ENCODE data around the gene DTNA.

GRCh38 chr18:34837769-34838272, 127.7 kb downstream of the DTNA start:
- TF ChIP-seq POLR2AphosphoS5 (IDR thresholded peaks at IDR 0.05; ENCODE audit: low read depth, low read length) (no peak), REST (IDR thresholded peaks at IDR 0.05; ENCODE audit: insufficient read depth in 1 of 2, low read depth in 2 of 2, low read length in 1 of 2) (no peak), TCF7L2 (IDR thresholded peaks at IDR 0.05; ENCODE audit: low read depth, low read length) (no peak), SIN3A (IDR thresholded peaks at IDR 0.05; ENCODE audit: borderline replicate concordance, insufficient read depth, low read depth, low read length) (no peak)
- TF ChIP-seq, protein P1, sequence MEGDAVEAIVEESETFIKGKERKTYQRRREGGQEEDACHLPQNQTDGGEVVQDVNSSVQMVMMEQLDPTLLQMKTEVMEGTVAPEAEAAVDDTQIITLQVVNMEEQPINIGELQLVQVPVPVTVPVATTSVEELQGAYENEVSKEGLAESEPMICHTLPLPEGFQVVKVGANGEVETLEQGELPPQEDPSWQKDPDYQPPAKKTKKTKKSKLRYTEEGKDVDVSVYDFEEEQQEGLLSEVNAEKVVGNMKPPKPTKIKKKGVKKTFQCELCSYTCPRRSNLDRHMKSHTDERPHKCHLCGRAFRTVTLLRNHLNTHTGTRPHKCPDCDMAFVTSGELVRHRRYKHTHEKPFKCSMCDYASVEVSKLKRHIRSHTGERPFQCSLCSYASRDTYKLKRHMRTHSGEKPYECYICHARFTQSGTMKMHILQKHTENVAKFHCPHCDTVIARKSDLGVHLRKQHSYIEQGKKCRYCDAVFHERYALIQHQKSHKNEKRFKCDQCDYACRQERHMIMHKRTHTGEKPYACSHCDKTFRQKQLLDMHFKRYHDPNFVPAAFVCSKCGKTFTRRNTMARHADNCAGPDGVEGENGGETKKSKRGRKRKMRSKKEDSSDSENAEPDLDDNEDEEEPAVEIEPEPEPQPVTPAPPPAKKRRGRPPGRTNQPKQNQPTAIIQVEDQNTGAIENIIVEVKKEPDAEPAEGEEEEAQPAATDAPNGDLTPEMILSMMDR (IDR thresholded peaks at IDR 0.05): no peak

Data from Panc1 (cell line).